Heart left ventricle (tissue), 13 donors: ENCODE results near the gene RAB26.

Experiments
- POLR2A ChIP-seq, 2 donors: fragments of 450-650 bp; IDR thresholded peaks; one replicate each; pipeline ENCODE4 v1.6.1; 2017; ENCODE audit warnings: antibody characterized with exemption in 2 of 2, mild to moderate bottlenecking in 2 of 2, moderate library complexity in 2 of 2
- TF ChIP-seq, protein P1 (sequence below), 12 donors: fragments of 200-600 bp; sonication (generic) in 4 of 12; IDR thresholded peaks; one replicate each; pipeline versions ENCODE4 v1.5.0 to v1.8.0; 2018 to 2022; ENCODE audit warnings: antibody characterized with exemption in 12 of 12, mild to moderate bottlenecking in 5 of 12
- donor health status: ischemic (EF 13 %, LVEDD 7.1; RV severe dilation, severe dysfunction).
- donor health status: DM: no; HTN: yes; CAD: no.
- donor health status: DM: no; HTN: no; CAD: no.
- donor health status: ischemic (EF 25% LVEDD 6.9; RV normal size, moderate dysfunction).
- donor health status: ischemic (EF 25% LVEDD 5.7; RV mildly dilated, moderate dysfunction).
- donor health status: ischemic (EF 35%, LVEDD 5.7; RV mildly dilated, moderate dysfunction).
- donor health status: nonischemic (EF 11% LVEDD 7.7; RV severe dilation, severe dysfunction).
- donor health status: DM: yes; HTN: yes; CAD: no.
- donor health status: PGD.
- donor health status: ischemic (EF 29% LVEDD 5.4; RV normal size, mild dysfunction).
- donor health status: nonischemic (EF 23%, LVEDD 6.1; RV moderate dilation, normal function).

DNA sequence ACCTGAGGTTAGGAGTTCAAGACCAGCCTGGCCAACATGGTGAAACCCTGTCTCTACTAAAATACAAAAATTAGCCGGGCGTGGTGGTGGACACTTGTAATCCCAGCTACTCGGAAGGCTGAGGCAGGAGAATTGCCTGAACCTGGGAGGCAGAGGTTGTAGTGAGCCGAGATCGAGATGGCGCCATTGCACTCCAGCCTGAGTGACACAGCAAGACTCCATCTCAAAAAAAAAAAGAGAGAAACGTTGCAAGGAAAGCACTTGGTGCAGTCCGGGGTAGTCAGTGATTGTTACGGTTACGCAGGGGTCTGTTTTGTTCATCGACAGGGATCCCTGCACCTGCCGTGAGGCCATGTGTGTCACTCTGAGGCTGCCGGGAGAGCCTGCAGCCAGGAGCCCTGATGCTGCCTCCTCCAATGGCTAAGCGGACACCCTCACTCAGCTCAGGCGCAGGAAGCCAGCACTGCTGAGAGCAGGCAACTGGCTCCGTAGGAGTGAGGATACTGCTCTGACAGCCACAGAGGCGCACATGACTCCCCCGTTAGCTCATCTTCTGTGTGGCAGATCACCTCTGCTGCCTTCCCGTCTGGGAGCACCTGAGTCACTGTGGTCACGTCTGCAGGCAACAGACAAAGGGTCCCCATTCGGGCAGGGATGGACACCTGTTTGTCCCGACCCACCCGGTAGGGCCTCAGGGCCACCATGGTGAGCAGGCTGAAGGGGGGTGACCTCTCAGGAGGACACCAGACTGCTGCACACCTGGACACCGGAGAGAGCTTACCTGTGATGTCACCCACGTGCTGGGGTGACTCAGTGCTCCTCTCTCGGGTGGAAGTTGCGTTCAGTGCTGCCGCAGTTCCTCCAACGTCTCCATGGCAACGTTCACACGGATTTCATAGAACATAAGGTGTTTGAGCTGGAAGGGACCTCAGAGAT, 5.2 kb upstream of the RAB26 start:
- TF ChIP-seq, protein P1, sequence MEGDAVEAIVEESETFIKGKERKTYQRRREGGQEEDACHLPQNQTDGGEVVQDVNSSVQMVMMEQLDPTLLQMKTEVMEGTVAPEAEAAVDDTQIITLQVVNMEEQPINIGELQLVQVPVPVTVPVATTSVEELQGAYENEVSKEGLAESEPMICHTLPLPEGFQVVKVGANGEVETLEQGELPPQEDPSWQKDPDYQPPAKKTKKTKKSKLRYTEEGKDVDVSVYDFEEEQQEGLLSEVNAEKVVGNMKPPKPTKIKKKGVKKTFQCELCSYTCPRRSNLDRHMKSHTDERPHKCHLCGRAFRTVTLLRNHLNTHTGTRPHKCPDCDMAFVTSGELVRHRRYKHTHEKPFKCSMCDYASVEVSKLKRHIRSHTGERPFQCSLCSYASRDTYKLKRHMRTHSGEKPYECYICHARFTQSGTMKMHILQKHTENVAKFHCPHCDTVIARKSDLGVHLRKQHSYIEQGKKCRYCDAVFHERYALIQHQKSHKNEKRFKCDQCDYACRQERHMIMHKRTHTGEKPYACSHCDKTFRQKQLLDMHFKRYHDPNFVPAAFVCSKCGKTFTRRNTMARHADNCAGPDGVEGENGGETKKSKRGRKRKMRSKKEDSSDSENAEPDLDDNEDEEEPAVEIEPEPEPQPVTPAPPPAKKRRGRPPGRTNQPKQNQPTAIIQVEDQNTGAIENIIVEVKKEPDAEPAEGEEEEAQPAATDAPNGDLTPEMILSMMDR (IDR thresholded peaks at IDR 0.05): no peak
- no peak for TF ChIP-seq POLR2A (IDR thresholded peaks at IDR 0.05)
